SU-DHL-6 (cell line): ENCODE results near the gene NBEA.
A peak's percentile ranks its signal among the peaks of the same experiment; 100 is the strongest.

Experiments
- H2AFZ ChIP-seq: fragments of 200-600 bp; sonication (generic); 2 replicates; pipeline ENCODE4 v1.6.1; 2014; ENCODE audit warnings: low read depth, mild to moderate bottlenecking, moderate library complexity, mixed read lengths, antibody characterized with exemption, low read length; ENCODE audit not compliant: severe bottlenecking
- H3F3A ChIP-seq: fragments of 200-600 bp; shearing (Covaris generic); 2 replicates; pipeline ENCODE4 v1.6.0; 2016; ENCODE audit warnings: antibody characterized with exemption, mild to moderate bottlenecking; ENCODE audit not compliant: insufficient read depth
- H3K27ac ChIP-seq: fragments of 200-600 bp; sonication (generic); 2 replicates; pipeline ENCODE4 v1.5.1; 2016; ENCODE audit warnings: low read depth, mild to moderate bottlenecking, low read length, moderate library complexity, mixed read lengths
- H3K27me3 ChIP-seq: fragments of 200-600 bp; sonication (generic), shearing (Covaris generic); 2 replicates; pipeline ENCODE4 v1.6.0; 2014; ENCODE audit warnings: mild to moderate bottlenecking, low read length
- H3K36me3 ChIP-seq: fragments of 200-600 bp; sonication (generic); 2 replicates; pipeline ENCODE4 v1.6.1; 2014; ENCODE audit warnings: mild to moderate bottlenecking, low read length, mixed read lengths
- H3K4me2 ChIP-seq: fragments of 300-600, 200-600 bp; shearing (Covaris generic), sonication (generic); 2 replicates; pipeline ENCODE4 v1.6.0; 2014; ENCODE audit warnings: low read length, low read depth, mild to moderate bottlenecking; ENCODE audit not compliant: poor library complexity, severe bottlenecking
- H3K4me3 ChIP-seq: fragments of 200-600 bp; sonication (generic); 2 replicates; pipeline ENCODE4 v1.5.1; 2014; ENCODE audit warnings: antibody characterized with exemption, low read length, mild to moderate bottlenecking, mixed read lengths; ENCODE audit not compliant: insufficient read depth, poor library complexity, severe bottlenecking
- H3K79me2 ChIP-seq: fragments of 200-600 bp; sonication (generic); 2 replicates; pipeline ENCODE4 v1.6.1; 2014; ENCODE audit warnings: mild to moderate bottlenecking, low read length, moderate library complexity; ENCODE audit not compliant: insufficient read depth
- H3K9ac ChIP-seq: fragments of 200-600 bp; sonication (generic); 2 replicates; pipeline ENCODE4 v1.7.0; 2014; ENCODE audit warnings: mild to moderate bottlenecking, low read length
- H3K9me2 ChIP-seq: fragments of 200-600 bp; sonication (generic); replicated peaks from 2 replicates; pipeline ENCODE4 v1.6.1; 2014; ENCODE audit warnings: low read length; ENCODE audit not compliant: insufficient read depth
- H3K9me3 ChIP-seq: fragments of 200-600 bp; sonication (generic); 2 replicates; pipeline ENCODE4 v1.6.1; 2014; ENCODE audit warnings: low read length, mixed read lengths; ENCODE audit not compliant: insufficient read depth
- H4K20me1 ChIP-seq: fragments of 200-600 bp; sonication (generic); 2 replicates; pipeline ENCODE4 v1.6.1; 2014; ENCODE audit warnings: low read depth, mild to moderate bottlenecking, antibody characterized with exemption, low read length, moderate library complexity, mixed read lengths
- EZH2phosphoT487 ChIP-seq: fragments of 200-600 bp; sonication (generic), shearing (Covaris generic); conservative IDR thresholded peaks from 2 replicates; pipeline ENCODE4 v1.6.1; 2018; ENCODE audit warnings: mild to moderate bottlenecking, antibody characterized with exemption, low read length, moderate library complexity, mixed read lengths
- TF ChIP-seq, protein P1 (sequence below): fragments of 200-600 bp; sonication (generic); IDR thresholded peaks from one replicate; pipeline ENCODE4 v1.5.1; 2017; ENCODE audit warnings: antibody characterized with exemption, mild to moderate bottlenecking, low read length, moderate library complexity; ENCODE audit not compliant: insufficient read depth, poor library complexity, severe bottlenecking

The NBEA gene

DNA sequence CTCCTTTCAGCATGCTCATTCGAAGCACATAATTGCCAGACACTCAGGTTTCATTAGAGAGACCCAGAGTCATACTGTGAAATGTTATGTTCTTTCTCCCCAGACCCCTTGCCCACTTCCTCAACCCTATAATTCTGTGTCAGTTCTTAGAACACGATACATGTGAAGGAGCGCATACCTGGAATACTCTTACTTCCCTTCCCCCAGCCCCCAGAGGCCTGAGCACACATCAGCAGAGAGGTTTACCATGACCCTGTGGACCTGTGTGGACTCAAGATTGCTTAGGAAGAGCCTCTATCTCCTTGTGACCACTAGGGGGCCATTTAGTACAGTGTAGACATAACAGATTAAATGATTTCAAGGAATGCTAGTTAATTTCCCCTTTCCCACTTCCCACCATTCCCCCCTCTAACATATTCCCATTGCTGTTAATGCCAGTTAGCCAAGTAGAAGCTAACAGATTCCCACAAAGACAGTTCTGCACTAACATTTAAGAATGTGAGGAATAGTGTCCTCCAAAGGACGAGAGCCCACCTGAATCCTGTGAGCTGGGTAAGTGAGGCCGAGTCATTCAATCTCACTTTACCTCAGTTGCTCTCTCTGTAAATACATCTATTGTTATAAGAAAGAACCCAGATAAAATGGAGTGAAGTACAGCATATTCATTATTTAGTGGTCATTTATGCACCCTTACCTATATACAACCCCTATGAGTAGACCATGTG lies 688.6 kb downstream of the NBEA start:
- Histone ChIP-seq H3K27me3 (no peaks in the 10 kb centered on the region), H3K27ac (no peak overlapping the region), H3K9ac (no peak overlapping the region), H3K9me2 (no peaks in the 10 kb centered on the region), H3K79me2 (no peaks in the 10 kb centered on the region), H4K20me1 (no peaks in the 10 kb centered on the region), H3F3A (no peaks in the 10 kb centered on the region), H3K4me3 (no peak overlapping the region), H3K36me3 (no peaks in the 10 kb centered on the region), H2AFZ (no peak overlapping the region), H3K4me2 (no peak overlapping the region), H3K9me3 (no peaks in the 10 kb centered on the region)
- no peak for TF ChIP-seq EZH2phosphoT487
- TF ChIP-seq, protein P1, sequence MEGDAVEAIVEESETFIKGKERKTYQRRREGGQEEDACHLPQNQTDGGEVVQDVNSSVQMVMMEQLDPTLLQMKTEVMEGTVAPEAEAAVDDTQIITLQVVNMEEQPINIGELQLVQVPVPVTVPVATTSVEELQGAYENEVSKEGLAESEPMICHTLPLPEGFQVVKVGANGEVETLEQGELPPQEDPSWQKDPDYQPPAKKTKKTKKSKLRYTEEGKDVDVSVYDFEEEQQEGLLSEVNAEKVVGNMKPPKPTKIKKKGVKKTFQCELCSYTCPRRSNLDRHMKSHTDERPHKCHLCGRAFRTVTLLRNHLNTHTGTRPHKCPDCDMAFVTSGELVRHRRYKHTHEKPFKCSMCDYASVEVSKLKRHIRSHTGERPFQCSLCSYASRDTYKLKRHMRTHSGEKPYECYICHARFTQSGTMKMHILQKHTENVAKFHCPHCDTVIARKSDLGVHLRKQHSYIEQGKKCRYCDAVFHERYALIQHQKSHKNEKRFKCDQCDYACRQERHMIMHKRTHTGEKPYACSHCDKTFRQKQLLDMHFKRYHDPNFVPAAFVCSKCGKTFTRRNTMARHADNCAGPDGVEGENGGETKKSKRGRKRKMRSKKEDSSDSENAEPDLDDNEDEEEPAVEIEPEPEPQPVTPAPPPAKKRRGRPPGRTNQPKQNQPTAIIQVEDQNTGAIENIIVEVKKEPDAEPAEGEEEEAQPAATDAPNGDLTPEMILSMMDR: peak; percentile 82

DNA sequence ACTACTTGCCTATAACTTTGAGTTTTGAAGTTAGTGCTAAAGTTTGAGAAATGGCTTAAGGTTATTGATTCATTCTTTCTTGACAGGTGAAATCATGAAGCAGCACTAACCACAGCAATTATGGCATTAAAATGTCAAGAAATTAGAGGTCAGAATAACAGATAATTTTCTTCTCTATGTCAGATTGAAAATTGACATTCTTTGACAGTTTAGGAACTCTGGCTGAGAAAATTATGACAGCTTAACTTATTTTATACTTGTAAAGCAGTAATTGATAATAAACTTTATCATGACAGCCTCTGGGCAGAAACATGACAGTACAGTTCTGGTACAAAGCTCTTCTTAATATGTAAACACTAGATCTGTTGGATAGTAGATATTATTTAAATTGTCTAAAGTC lies 689.6 kb downstream of the NBEA start:
- TF ChIP-seq, protein P1: no peak

DNA sequence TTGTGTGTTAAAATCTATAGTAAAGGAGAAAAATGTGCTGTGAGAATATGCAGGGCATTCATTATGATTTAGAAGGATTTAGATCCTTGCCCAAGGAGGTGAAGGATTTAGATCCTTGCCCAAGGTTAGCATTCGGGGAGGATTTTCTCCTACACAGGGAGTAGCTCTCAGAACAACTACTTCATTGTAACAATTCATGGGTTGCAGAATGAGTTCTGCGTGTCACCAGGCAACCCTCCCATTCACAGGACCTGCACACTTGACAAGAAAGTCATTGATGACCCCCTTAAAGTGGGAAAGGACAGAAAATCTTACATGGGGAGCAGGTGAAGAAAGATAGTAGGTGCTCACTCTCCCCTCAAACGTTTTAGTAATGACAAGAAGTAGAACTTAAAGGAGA lies 701.6 kb downstream of the NBEA start:
- H3K27ac ChIP-seq: no peak overlapping the region
- no peaks in the 10 kb centered on the region for H3K79me2 ChIP-seq
- H3K9ac ChIP-seq: no peak overlapping the region
- H3K4me2 ChIP-seq: no peak overlapping the region
- H3K27me3 ChIP-seq: no peaks in the 10 kb centered on the region
- H4K20me1 ChIP-seq: no peaks in the 10 kb centered on the region
- no peaks in the 10 kb centered on the region for H3F3A ChIP-seq
- H3K4me3 ChIP-seq: no peak overlapping the region
- H3K36me3 ChIP-seq: no peaks in the 10 kb centered on the region
- no peak overlapping the region for H2AFZ ChIP-seq
- no peaks in the 10 kb centered on the region for H3K9me2 ChIP-seq
- no peak for TF ChIP-seq EZH2phosphoT487
- TF ChIP-seq, protein P1: no peak
- no peaks in the 10 kb centered on the region for H3K9me3 ChIP-seq

More for the DNA sequence above, 689.6 kb downstream of the NBEA start:
- H3K9ac ChIP-seq: no peak overlapping the region
- H3K4me3 ChIP-seq: no peak overlapping the region
- H2AFZ ChIP-seq: no peak overlapping the region
- no peaks in the 10 kb centered on the region for H3K36me3 ChIP-seq
- no peaks in the 10 kb centered on the region for H3K9me2 ChIP-seq
- H3K27ac ChIP-seq: no peak overlapping the region
- no peaks in the 10 kb centered on the region for H3K9me3 ChIP-seq
- no peaks in the 10 kb centered on the region for H4K20me1 ChIP-seq
- no peaks in the 10 kb centered on the region for H3K79me2 ChIP-seq
- no peaks in the 10 kb centered on the region for H3F3A ChIP-seq
- H3K4me2 ChIP-seq: no peak overlapping the region
- no peaks in the 10 kb centered on the region for H3K27me3 ChIP-seq
